CD4-positive, alpha-beta T cell treated with Interleukin-1 beta for 1 hour (primary cell): ENCODE results near the gene FITM2.
A peak's percentile ranks its signal among the peaks of the same experiment; 100 is the strongest.

Experiments
- DNase-seq, 2 donors: peaks; one replicate each; pipeline ENCODE4 v3.0.0-alpha.2; 2020 to 2022

Gene FITM2

DNA sequence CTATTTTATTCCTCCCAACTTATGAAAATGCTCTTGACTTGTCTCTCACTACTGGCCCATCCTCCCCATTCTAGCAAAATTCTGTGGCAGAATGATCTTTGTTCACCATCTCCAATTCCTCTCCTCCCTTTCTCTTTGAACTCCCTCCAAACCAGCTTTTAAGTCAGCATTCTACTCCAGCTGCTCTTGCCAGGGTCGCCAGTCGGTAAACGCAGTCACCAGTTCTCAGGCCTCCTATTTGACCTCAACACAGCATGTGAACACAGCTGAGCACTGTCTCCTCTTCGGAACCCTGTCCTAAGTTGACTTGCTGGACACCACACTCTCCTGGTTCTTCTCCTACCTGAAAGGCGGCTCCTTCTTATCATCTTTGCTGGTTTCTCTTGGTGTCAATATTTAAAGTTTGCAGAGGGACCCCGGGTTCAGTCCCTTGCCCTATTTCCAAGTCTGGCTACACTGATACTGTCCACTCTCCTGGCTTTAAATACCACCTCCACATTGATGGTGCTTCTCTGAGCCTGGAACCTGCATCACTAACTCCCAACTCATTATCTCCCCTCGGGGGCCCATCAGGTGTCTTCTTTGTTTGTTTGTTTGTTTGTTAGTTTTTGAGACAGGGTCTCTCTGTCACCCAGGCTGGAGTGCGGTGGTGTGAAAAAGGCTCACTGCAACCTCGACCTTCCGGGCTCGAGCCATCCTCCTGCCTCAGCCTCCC is 36.5 kb downstream of the FITM2 start:
- no peak for DNase-seq

GRCh38 chr20:44273231-44274215 is 37.5 kb downstream of the FITM2 start:
- DNase-seq: no peak

- peak in 1 of 2 donors; percentile 2 for DNase-seq
Observed at GRCh38 chr20:44271915-44272663, 38.9 kb downstream of the FITM2 start.

- DNase-seq: no peak
Observed at GRCh38 chr20:44268802-44269201, 42.2 kb downstream of the FITM2 start.

DNA sequence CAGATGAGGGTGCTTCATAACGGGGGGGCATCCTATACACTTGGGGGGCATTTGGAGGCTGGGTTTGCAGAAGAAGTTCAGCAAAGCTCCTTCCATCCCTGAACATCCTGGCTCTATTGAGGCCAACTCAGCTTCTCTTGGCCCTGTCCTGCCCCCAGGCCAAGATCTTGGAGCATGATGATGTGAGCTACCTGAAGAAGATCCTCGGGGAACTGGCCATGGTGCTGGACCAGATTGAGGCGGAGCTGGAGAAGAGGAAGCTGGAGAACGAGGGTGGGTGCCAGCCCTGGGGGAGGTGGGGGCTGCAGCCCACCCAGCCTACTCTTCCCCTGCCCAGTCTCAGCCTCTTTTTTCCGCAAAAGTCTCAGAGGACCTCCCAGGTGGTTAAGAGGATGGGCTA is 46.7 kb downstream of the FITM2 start:
- no peak for DNase-seq

- no peak for DNase-seq
Observed at GRCh38 chr20:44258226-44258890, 52.6 kb downstream of the FITM2 start.

DNA sequence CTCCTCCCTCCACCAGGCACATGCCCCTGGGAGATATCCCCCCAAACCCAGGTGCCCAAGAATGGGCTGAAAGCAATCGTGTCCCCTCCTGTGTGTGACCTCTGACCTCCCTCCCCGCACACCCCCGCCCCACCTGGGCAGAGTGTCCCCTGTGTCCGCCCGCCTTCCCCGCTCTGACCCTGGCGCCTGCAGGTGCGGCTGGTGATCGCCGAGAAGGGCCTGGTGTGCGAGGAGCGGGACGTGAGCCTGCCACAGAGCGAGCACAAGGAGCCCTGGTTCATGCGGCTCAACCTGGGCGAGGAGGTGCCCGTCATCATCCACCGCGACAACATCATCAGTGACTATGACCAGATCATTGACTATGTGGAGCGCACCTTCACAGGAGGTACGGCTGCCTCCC is 54.0 kb downstream of the FITM2 start:
- DNase-seq: no peak

GRCh38 chr20:44255942-44256341 is 55.1 kb downstream of the FITM2 start:
- DNase-seq: no peak

- no peak for DNase-seq
Observed at GRCh38 chr20:44254073-44254472, 56.9 kb downstream of the FITM2 start.

- no peak for DNase-seq
Observed at GRCh38 chr20:44253528-44253927, 57.5 kb downstream of the FITM2 start.
